Measurements from ENCODE around the gene C2CD4C. TPM values are rescaled to one million over a fixed set of nuclear protein-coding genes. Genes with fewer than 3 reads are reported as not detected.

The C2CD4C gene
- total and polyA plus RNA-seq, 2 donors (not counting 3 experiments of a cell fraction or from before 2014, with no cell fraction given), result 0.25 to 0.38 TPM

DNA sequence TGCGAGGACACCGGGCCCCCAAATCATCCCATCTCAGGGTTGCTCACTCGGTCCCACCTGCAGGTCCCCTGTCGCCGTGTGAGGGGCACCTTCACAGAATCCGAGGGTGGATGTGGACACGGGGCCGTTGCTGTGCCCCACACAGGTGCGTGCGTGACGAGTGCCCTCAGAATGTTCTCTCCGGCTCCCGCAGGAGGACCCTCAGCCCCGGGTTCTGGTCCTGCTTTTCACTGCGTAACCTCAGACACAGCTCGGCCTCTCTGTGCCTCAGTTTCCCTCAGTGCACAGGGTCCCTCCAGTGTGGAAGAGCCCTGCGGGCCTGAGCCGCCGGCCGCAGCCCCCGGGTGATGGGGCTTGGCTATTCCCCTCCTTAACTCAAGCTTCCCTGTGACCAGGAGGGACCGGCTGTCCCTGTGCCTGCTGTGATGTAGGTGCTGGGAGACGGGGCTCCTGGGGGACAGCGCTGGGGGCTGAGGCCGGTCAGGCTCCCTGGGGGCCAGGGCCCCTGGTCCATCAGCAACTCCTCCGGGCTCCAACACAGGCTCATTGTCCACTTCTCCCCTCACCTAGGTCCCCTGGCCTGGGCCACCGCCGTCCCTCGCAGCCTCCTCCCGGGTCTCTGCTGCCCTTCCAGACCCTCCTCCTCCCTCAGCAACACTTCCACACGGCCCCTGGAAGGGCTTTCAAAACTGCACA lies 47.1 kb upstream of the C2CD4C start:
- FAIRE-seq (no peak), DNase-seq (ENCODE audit: low read depth, low spot score) (no peak)
- Histone ChIP-seq H3K9me3 (replicated peaks; ENCODE audit: control insufficient read depth, insufficient read depth, low read length) (no peaks in the 10 kb centered on the region), H3K27me3 (ENCODE audit: control insufficient read depth in 2 of 2, insufficient read depth in 2 of 2, low read length in 2 of 2) (peaks cover 0 to 5% of the 10 kb centered on the region in 2 experiments), H3K4me1 (ENCODE audit: control insufficient read depth, extremely low read depth, insufficient read depth, low read length) (no peaks in the 10 kb centered on the region), H3K9me1 (replicated peaks; ENCODE audit: control insufficient read depth, extremely low read depth, insufficient read depth, low read length) (no peaks in the 10 kb centered on the region), H3K4me3 (replicated peaks in 1 of 3; ENCODE audit: insufficient read depth in 1 of 3, low read depth in 1 of 3, low read length in 3 of 3) (no peak overlapping the region), H3K79me2 (ENCODE audit: control insufficient read depth, insufficient read depth, low read length) (no peaks in the 10 kb centered on the region), H3K27ac (ENCODE audit: insufficient read depth, low read depth, low read length) (no peak overlapping the region), H3K9ac (replicated peaks; ENCODE audit: extremely low read depth, insufficient read depth, low read length) (no peak overlapping the region), H2AFZ (ENCODE audit: low read depth, low read length) (no peak overlapping the region), H4K20me1 (replicated peaks; ENCODE audit: control insufficient read depth, extremely low read depth, insufficient read depth, low read length) (no peaks in the 10 kb centered on the region), H3K36me3 (ENCODE audit: control insufficient read depth in 2 of 2, extremely low read depth in 1 of 2, insufficient read depth in 2 of 2, low read length in 2 of 2) (no peaks in the 10 kb centered on the region), H3K4me2 (ENCODE audit: insufficient read depth, low read length) (no peak overlapping the region)
- dilution Hi-C loops (cut with MboI; ENCODE audit: extremely low pct_ligation_motif_present, low sequenced_read_pairs) (no loop called here), intact Hi-C loops (cut with micrococcal nuclease) (no loop called here)
- ChIA-PET POLR2A (no interaction called here), CTCF (interaction anchor here (1.6 kb wide), 1 partner anchor 51 kb away, joined by 4 read pairs; no protein-coding TSS in a partner anchor)
- no peak for TF ChIP-seq MAX (IDR thresholded peaks at IDR 0.05; ENCODE audit: insufficient read depth, insufficient read length)
- TF ChIP-seq, protein P1, sequence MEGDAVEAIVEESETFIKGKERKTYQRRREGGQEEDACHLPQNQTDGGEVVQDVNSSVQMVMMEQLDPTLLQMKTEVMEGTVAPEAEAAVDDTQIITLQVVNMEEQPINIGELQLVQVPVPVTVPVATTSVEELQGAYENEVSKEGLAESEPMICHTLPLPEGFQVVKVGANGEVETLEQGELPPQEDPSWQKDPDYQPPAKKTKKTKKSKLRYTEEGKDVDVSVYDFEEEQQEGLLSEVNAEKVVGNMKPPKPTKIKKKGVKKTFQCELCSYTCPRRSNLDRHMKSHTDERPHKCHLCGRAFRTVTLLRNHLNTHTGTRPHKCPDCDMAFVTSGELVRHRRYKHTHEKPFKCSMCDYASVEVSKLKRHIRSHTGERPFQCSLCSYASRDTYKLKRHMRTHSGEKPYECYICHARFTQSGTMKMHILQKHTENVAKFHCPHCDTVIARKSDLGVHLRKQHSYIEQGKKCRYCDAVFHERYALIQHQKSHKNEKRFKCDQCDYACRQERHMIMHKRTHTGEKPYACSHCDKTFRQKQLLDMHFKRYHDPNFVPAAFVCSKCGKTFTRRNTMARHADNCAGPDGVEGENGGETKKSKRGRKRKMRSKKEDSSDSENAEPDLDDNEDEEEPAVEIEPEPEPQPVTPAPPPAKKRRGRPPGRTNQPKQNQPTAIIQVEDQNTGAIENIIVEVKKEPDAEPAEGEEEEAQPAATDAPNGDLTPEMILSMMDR (IDR thresholded peaks at IDR 0.05; ENCODE audit: extremely low read depth in 1 of 2, insufficient read depth in 1 of 2, low read depth in 1 of 2, low read length in 2 of 2), result no peak
- TF ChIP-seq POLR2A (IDR thresholded peaks at IDR 0.05; ENCODE audit: low read depth, low read length), result no peak
- TF ChIP-seq FOS (IDR thresholded peaks at IDR 0.05; ENCODE audit: borderline replicate concordance, insufficient read depth, low read length), result no peak
- no peak for TF ChIP-seq JUN (IDR thresholded peaks at IDR 0.05; ENCODE audit: borderline replicate concordance, insufficient read depth, insufficient read length, low read depth)
- no peak for TF ChIP-seq EZH2 (IDR thresholded peaks at IDR 0.05; ENCODE audit: borderline replicate concordance, low read depth, low read length, severe bottlenecking)
- TF ChIP-seq POLR2AphosphoS5 (IDR thresholded peaks at IDR 0.05; ENCODE audit: insufficient read depth, low read depth, low read length), result no peak
- no peak for TF ChIP-seq GATA2 (IDR thresholded peaks at IDR 0.05; ENCODE audit: insufficient read depth, insufficient read length, low read depth, low read length)
- no peak for TF ChIP-seq MYC (IDR thresholded peaks at IDR 0.05; ENCODE audit: low read depth, low read length)
- no TSS peak for BruUV-seq (replicated peaks)

Data from endothelial cell of umbilical vein (primary cell).